Endothelial cell (in vitro differentiated cells): ENCODE results near the gene ZNF664. TPM values are rescaled to one million over a fixed set of nuclear protein-coding genes. Genes with fewer than 3 reads are reported as not detected.

Source experiments
- DNase-seq: peaks from one replicate; pipeline ENCODE4 v3.0.0; 2021; ENCODE audit warnings: low spot score
- H3K27ac Mint-ChIP-seq: one replicate; pipeline ENCODE4 v1.8.0; 2021; ENCODE audit warnings: mixed read lengths, inconsistent platforms; ENCODE audit not compliant: unreplicated experiment
- H3K27me3 Mint-ChIP-seq: one replicate; pipeline ENCODE4 v1.8.0; 2021; ENCODE audit warnings: mild to moderate bottlenecking, moderate library complexity, mixed read lengths, inconsistent platforms; ENCODE audit not compliant: unreplicated experiment
- H3K36me3 Mint-ChIP-seq: one replicate; pipeline ENCODE4 v1.8.0; 2021; ENCODE audit warnings: mild to moderate bottlenecking, low read depth, mixed read lengths, inconsistent platforms; ENCODE audit not compliant: unreplicated experiment
- H3K4me1 Mint-ChIP-seq: one replicate; pipeline ENCODE4 v1.8.0; 2021; ENCODE audit warnings: mild to moderate bottlenecking, mixed read lengths, inconsistent platforms; ENCODE audit not compliant: unreplicated experiment
- H3K4me3 Mint-ChIP-seq: one replicate; pipeline ENCODE4 v1.8.0; 2021; ENCODE audit warnings: mild to moderate bottlenecking, mixed read lengths, inconsistent platforms; ENCODE audit not compliant: unreplicated experiment
- H3K9me3 Mint-ChIP-seq: one replicate; pipeline ENCODE4 v1.8.0; 2021; ENCODE audit warnings: mixed read lengths, inconsistent platforms; ENCODE audit not compliant: unreplicated experiment
- CTCF ChIP-seq: fragments of 200-600 bp; sonication (generic); IDR thresholded peaks from one replicate; pipeline ENCODE4 v1.5.0; 2021; ENCODE audit warnings: antibody characterized with exemption; ENCODE audit not compliant: unreplicated experiment
- total RNA-seq: library from RNA; stranded (reverse); fragmentation: NEBNext Ultra II Directional; extraction: Animal tissue kit (Norgen Biotek cat#: 25700); gene quantifications from one replicate; pipeline ENCODE4 v1.2.1, GENCODE V29; 2021; ENCODE audit not compliant: unreplicated experiment

Gene ZNF664
- total RNA-seq, 1 donor from 2014 or later = 119 TPM

DNA sequence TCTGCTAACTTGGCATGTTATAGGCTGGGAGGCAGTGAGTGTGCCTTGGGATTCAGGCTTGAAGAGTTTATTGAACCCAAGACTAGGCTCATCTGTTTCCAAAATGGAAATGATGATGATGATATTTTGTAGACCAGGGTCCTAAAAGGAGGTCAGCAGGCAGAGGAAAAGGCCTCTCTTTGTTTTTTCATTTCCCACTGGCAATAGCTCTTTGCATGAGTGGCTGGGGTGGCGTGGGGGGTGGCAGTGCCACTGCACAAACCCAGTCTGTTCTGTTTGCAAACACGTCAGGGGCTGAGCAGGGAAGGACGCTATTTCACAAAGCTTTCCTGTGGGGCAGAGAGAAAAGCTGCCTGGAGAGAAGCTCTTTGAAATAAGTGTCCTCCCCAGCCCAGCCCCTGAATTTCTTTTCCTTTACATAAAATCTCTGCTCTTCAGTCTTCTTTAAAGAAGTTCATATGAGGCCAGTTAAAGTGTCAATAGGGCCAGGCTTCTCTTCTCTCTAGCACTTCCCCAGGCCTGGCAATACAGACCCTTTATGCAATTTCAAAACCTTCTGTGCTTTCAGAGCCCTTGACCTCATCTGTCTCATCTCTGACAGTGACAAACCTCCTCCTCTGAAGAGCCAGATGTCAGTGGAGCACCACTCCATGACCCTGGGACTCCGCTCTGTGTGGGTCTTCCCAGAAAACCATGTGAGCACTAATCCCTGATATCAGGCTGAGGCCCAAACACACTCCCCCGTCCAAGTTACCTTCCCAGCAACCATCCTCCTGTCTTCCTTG, 72.8 kb downstream of the ZNF664 start:
- no peaks in the 10 kb centered on the region for H3K36me3 Mint-ChIP-seq
- no peak for TF ChIP-seq CTCF
- H3K4me1 Mint-ChIP-seq = peaks cover 4% of the 10 kb centered on the region
- DNase-seq = no peak
- no peak overlapping the region for H3K27ac Mint-ChIP-seq
- no peak overlapping the region for H3K4me3 Mint-ChIP-seq
- peaks cover 5% of the 10 kb centered on the region for H3K9me3 Mint-ChIP-seq
- H3K27me3 Mint-ChIP-seq = peaks cover 2% of the 10 kb centered on the region

DNA sequence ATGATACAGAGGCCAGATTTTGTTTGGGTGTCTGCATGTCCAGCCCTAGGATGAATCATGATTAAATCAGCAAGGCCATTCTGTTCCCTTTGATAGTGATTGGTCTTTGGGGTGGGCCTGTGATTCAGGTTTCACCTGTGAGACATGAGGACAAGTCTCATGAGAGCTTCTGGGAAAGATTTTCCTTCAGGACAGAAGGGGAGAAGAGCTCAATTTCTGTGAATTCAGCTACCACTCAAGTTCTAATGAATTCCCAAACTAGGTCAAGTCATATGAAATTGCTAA, 73.4 kb downstream of the ZNF664 start:
- H3K4me3 Mint-ChIP-seq = no peak overlapping the region
- H3K9me3 Mint-ChIP-seq = peaks cover 5% of the 10 kb centered on the region
- peaks cover 2% of the 10 kb centered on the region for H3K27me3 Mint-ChIP-seq
- TF ChIP-seq CTCF = no peak
- H3K4me1 Mint-ChIP-seq = peaks cover 4% of the 10 kb centered on the region
- H3K27ac Mint-ChIP-seq = no peak overlapping the region
- no peaks in the 10 kb centered on the region for H3K36me3 Mint-ChIP-seq
- no peak for DNase-seq

DNA sequence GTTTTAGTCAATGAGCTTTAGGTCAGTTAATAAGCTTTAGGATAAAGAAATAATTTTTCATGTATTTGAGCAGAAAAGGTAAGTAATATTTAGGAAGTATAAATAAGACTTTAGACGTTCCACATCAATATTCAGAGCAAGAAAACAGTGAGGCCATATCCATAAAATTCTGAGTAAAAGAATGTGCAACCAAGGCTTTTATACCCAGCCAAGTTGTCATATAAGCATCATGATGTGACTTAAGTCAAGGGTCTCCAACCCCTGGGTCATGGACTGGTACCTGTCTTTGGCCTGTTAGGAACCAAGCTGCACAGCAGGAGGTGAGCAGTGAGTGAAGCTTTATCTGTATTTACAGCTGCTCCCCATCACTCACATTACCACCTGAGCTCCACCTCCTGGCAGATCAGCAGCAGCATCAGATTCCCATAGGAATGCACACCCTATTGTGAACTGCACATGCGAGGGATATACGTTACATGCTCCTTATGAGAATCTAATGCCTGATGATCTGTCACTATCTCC, 74.1 kb downstream of the ZNF664 start:
- no peak for TF ChIP-seq CTCF
- H3K9me3 Mint-ChIP-seq = peaks cover 5% of the 10 kb centered on the region
- peaks cover 4% of the 10 kb centered on the region for H3K4me1 Mint-ChIP-seq
- no peak overlapping the region for H3K27ac Mint-ChIP-seq
- DNase-seq = no peak
- no peak overlapping the region for H3K4me3 Mint-ChIP-seq
- no peaks in the 10 kb centered on the region for H3K36me3 Mint-ChIP-seq
- peaks cover 2% of the 10 kb centered on the region for H3K27me3 Mint-ChIP-seq

GRCh38 chr12:124049451-124050094, 76.6 kb downstream of the ZNF664 start:
- peaks cover 2% of the 10 kb centered on the region for H3K27me3 Mint-ChIP-seq
- peaks cover 9% of the 10 kb centered on the region for H3K4me1 Mint-ChIP-seq
- no peak overlapping the region for H3K4me3 Mint-ChIP-seq
- H3K27ac Mint-ChIP-seq = no peak overlapping the region
- no peaks in the 10 kb centered on the region for H3K36me3 Mint-ChIP-seq
- DNase-seq = no peak
- peaks cover 5% of the 10 kb centered on the region for H3K9me3 Mint-ChIP-seq
- no peak for TF ChIP-seq CTCF

DNA sequence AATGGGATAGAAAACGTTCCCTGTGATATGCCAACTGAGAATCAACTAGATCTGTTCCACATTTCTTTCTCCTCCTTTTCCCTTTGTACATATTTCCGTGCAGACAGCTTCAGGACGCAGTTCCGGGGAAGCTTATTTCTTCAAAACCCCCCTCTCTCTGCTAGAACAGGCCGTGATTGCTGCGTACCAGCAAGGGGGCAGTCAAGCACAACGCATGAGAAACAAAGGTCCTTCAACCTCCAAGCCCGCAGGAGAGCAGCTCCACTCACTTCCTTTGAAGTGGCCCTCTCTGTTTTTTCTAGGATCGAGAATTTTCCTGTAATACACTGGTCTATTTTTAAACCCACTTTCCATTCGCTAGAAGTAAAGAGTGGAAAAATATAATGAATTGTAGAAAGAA, 80.8 kb downstream of the ZNF664 start:
- Mint-ChIP-seq H3K9me3 (no peaks in the 10 kb centered on the region), H3K4me1 (peaks cover 5% of the 10 kb centered on the region), H3K4me3 (no peak overlapping the region), H3K27ac (no peak overlapping the region), H3K27me3 (peaks cover 2% of the 10 kb centered on the region), H3K36me3 (no peaks in the 10 kb centered on the region)
- peak; percentile 14 for TF ChIP-seq CTCF
- DNase-seq = peak; percentile 56
